Progenitor cell of endocrine pancreas (in vitro differentiated cells): Measurements from ENCODE around the gene CZIB. TPM values are rescaled to one million over a fixed set of nuclear protein-coding genes. Genes with fewer than 3 reads are reported as not detected.

Experiments
- DNase-seq: peaks from one replicate; pipeline ENCODE4 v3.0.0; 2021; ENCODE audit warnings: low spot score; ENCODE audit not compliant: unreplicated experiment
- H3K27ac Mint-ChIP-seq: 2 replicates; pipeline ENCODE4 v1.8.0; 2021; ENCODE audit warnings: mild to moderate bottlenecking, moderate library complexity, mixed read lengths
- H3K27me3 Mint-ChIP-seq: 2 replicates; pipeline ENCODE4 v1.8.0; 2021; ENCODE audit warnings: mixed read lengths
- H3K36me3 Mint-ChIP-seq: 2 replicates; pipeline ENCODE4 v1.8.0; 2022; ENCODE audit warnings: mixed read lengths; ENCODE audit not compliant: insufficient read depth
- H3K4me1 Mint-ChIP-seq: 2 replicates; pipeline ENCODE4 v1.8.0; 2021; ENCODE audit warnings: low read depth, mixed read lengths
- H3K4me3 Mint-ChIP-seq: 2 replicates; pipeline ENCODE4 v1.8.0; 2021; ENCODE audit warnings: low read depth, mild to moderate bottlenecking, moderate library complexity, mixed read lengths
- H3K9me3 Mint-ChIP-seq: 2 replicates; pipeline ENCODE4 v1.8.0; 2021; ENCODE audit warnings: low read depth, mixed read lengths
- CTCF ChIP-seq: fragments of 200-600 bp; sonication (generic); IDR thresholded peaks from one replicate; pipeline ENCODE4 v1.5.0; 2021; ENCODE audit warnings: antibody characterized with exemption, mild to moderate bottlenecking; ENCODE audit not compliant: unreplicated experiment
- total RNA-seq: library from RNA; stranded (reverse); gene quantifications from 2 replicates; pipeline ENCODE4 v1.2.1, GENCODE V29; 2021

The CZIB gene
- total RNA-seq, 1 donor from 2014 or later = 61.0 TPM

- TF ChIP-seq CTCF = no peak
- Mint-ChIP-seq H3K4me3 (no peak overlapping the region), H3K4me1 (no peaks in the 10 kb centered on the region), H3K9me3 (peaks cover 36% of the 10 kb centered on the region), H3K36me3 (peaks cover 65% of the 10 kb centered on the region), H3K27me3 (no peaks in the 10 kb centered on the region), H3K27ac (no peak overlapping the region)
- DNase-seq = no peak
Observed at GRCh38 chr1:53203466-53203865, 17.0 kb downstream of the CZIB start.

GRCh38 chr1:53198241-53198651, 22.2 kb downstream of the CZIB start:
- peaks cover 4% of the 10 kb centered on the region for H3K9me3 Mint-ChIP-seq
- peaks cover 13% of the 10 kb centered on the region for H3K27me3 Mint-ChIP-seq
- peak overlapping the region; percentile 93 for H3K27ac Mint-ChIP-seq
- H3K36me3 Mint-ChIP-seq = peaks cover 15% of the 10 kb centered on the region
- H3K4me1 Mint-ChIP-seq = peaks cover 18% of the 10 kb centered on the region
- no peak for DNase-seq
- no peak for TF ChIP-seq CTCF
- H3K4me3 Mint-ChIP-seq = peak overlapping the region; percentile 92

GRCh38 chr1:53197291-53198200, 22.9 kb downstream of the CZIB start:
- H3K4me3 Mint-ChIP-seq = peak overlapping the region; percentile 92

GRCh38 chr1:53196485-53197290, 23.7 kb downstream of the CZIB start, which contains the start of gene CPT2:
CPT2 (plus strand) TSS chr1:53196824; CDS start chr1:53196944, 120 bp downstream.
- peaks cover 18% of the 10 kb centered on the region for H3K4me1 Mint-ChIP-seq
- peak within 1 kb of the TSS; percentile 93 for H3K27ac Mint-ChIP-seq
- no peak for TF ChIP-seq CTCF
- H3K4me3 Mint-ChIP-seq = peak within 1 kb of the TSS; percentile 92
- no peaks in the 10 kb centered on the region for H3K9me3 Mint-ChIP-seq
- peaks cover 14% of the 10 kb centered on the region for H3K27me3 Mint-ChIP-seq
- peaks cover 3% of the 10 kb centered on the region for H3K36me3 Mint-ChIP-seq
- DNase-seq = peak; percentile 77

More at GRCh38 chr1:53197291-53198200, 22.9 kb downstream of the CZIB start:
- no peak for TF ChIP-seq CTCF
- no peak for DNase-seq
- peaks cover 18% of the 10 kb centered on the region for H3K4me1 Mint-ChIP-seq
- peaks cover 8% of the 10 kb centered on the region for H3K36me3 Mint-ChIP-seq
- H3K27me3 Mint-ChIP-seq = peaks cover 14% of the 10 kb centered on the region
- H3K9me3 Mint-ChIP-seq = peaks cover under 1% of the 10 kb centered on the region
- H3K27ac Mint-ChIP-seq = peak overlapping the region; percentile 93

GRCh38 chr1:53196017-53196484, 24.4 kb downstream of the CZIB start:
- DNase-seq = no peak
- peaks cover 18% of the 10 kb centered on the region for H3K4me1 Mint-ChIP-seq
- peak overlapping the region; percentile 91 for H3K27ac Mint-ChIP-seq
- peak overlapping the region; percentile 92 for H3K4me3 Mint-ChIP-seq
- H3K9me3 Mint-ChIP-seq = no peaks in the 10 kb centered on the region
- H3K36me3 Mint-ChIP-seq = peaks cover 1% of the 10 kb centered on the region
- H3K27me3 Mint-ChIP-seq = peaks cover 14% of the 10 kb centered on the region
- no peak for TF ChIP-seq CTCF
